Dedifferentiated amniotic fluid mesenchymal stem cell (primary cell): ENCODE measurements around the gene MACROD2.
"Not testable (repeated sequence)": the region's sequence is repeated elsewhere in the genome, so short reads cannot be mapped to it uniquely, and the experiment has no call there.

Experiments used
- DNase-seq: peaks from one replicate; pipeline ENCODE4 v3.0.0-alpha.2; 2016; ENCODE audit errors: extremely low spot score

MACROD2 gene

DNA sequence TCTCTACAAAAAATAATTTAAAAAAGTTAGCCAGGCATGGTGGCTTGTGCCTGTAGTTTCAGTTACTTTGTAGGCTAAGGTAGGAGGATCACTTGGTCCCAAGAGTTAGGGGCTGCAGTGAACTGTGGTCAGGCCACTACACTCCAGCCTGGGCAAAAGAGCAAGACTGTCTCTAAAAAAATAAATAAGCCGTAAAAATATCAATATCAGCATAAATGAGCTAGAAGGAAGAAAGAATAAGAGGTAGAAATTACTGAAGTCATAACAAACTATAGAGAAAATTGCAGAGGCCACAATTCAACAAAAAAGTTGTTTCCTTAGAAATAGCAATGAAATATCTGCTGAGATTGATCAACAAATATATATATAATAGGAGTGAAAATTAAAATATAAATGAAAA, 1169.4 kb downstream of the MACROD2 start:
- DNase-seq, result no peak

DNA sequence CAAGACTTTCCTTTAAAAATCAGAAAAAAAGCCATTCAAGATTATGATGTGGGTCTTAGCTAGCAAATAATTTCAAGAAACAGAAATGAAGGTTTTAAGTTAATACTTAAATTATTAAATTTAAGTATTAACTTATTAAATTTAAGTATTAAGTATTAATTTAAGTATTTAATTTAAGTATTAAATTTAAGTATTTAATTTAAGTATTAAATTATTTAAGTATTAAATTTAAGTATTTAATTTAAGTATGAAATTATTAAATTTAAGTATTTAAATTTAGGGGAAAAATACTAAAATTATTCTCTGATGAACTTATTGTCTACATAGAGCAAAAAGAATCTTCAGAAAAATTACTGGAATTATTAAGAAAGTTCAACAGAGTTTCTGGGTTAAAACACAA, 1171.4 kb downstream of the MACROD2 start:
- no peak for DNase-seq

DNA sequence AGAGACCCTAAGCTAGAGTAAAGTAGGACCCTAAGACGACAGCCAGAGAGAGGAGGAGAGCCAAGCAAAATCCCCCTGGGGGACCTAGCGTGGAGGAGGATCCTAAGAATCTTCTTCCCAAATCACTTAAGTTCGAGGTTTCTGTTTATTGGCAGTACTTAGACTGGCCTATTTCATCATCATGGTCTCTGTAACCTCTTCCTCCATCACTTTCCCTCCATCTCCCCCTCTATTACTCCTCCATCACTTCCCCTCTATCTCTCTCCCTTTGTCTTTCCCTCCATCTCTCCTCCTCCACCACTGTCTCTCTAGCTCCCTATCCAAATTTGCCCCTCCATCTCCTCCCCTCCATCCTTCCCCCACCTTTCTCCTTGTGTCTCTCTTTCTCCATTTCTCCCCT, 1175.7 kb downstream of the MACROD2 start:
- DNase-seq, result no peak

DNA sequence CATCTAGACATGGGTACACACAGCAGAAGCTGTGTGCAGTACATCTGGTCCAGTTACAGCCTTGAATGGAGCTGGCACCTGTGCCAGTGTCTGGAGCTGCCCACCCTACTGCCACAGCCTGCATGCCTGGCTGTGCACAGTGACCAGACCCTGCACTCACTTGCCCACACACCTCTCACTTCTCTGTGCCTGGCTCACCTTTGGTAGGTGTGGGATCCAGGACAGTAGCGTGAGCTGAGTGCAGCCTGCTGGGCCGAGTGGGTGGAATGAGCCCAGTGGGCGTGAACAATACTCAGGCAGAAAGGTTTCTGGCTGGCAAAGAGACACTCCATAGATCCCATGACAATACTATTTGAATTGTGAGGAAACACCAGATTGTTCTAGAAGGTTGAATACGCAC, 1181.6 kb downstream of the MACROD2 start:
- DNase-seq, result no peak

DNA sequence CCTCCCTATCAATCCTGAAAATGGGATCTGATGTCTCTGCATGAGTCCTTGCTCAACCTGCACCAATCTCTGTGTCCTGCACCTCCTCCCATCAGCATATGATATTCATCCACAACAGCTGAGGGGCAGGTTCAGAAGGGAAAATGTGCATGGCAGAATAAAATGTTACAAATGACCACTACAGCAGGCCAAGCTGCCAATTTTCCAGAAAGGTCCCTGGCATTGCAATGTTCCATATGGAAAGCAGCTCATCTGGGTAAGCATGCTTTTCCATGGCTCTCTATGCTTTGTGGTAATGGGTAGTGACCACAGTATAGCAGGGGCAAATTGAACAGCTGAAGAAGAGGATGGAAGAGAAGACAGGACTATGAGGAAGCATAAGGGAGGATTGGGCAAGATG, 1183.3 kb downstream of the MACROD2 start:
- DNase-seq, result no peak

DNA sequence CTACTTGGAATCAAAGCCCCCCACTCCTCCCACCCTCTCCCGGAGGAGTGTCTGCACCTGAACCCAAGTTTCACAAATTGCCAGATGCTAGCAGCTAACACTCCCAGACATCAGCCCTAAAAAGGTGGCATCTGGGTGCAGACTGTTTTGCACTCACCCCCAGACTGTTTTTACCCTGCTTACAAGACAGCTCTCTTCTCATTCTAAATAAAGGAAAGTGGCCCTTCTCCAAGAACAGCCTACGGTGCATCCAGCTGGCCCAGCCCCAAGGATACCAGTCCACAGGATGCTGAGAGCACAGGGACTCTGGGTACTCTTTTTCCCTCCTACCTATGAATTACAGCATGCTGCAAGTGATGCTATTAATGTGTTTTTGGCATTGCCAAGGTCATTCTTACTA, 1184.1 kb downstream of the MACROD2 start:
- no peak for DNase-seq

DNA sequence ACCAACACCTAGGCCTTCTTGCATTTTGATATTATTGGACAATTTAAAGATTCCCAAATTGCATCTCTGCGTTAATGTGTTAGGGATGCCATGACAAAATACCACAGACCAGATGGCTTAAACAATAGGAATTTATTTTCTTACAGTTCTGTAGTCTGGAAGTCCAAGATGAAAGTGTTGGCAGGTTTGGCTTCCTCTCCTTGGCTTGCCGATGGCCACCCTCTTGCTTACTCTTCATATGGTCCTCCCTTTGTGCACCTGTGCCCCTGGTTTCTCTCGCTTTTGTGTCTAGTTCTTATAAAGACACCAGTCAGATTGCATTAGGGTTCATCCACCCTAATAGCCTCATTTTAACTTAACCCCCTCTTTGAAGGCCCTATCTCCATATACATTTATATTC, 1184.5 kb downstream of the MACROD2 start:
- no peak for DNase-seq

DNA sequence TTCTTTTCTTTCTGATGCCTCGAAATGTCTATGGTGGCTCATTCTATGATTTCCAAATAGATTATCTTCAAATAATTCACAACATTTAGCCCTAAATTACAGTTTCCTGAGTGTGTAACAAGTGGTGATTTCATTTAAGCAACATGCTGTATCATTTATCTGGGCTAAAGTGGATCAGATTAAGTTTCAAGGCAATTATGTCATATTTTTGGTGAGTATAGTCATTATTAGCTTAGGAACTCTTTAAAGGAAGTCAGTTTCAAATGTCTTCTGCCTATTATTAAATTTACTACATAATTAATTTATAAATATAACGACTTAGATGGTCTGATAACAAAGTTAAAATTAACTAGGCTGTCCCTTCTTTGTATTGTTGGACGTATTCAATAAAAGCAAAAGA, 1190.0 kb downstream of the MACROD2 start:
- no peak for DNase-seq

DNA sequence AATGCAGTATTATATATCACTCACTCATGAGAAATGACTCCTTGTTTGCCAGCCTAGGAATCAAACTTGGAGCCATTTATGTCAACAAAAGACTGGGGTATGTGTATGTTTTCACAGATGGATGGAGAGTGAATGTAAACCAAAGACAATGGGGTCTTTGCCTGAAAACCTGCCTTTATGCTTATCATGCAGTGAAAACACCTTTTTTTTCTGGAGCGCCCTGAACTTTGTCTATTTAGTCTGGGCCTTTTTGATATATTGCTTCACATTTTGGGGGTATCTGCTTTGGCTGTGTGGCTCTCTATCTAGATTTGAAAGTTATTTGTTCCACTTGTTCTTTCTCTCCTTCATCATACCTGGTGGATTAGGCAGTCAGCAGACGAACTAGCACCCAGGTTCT, 1190.6 kb downstream of the MACROD2 start:
- DNase-seq, result no peak

DNA sequence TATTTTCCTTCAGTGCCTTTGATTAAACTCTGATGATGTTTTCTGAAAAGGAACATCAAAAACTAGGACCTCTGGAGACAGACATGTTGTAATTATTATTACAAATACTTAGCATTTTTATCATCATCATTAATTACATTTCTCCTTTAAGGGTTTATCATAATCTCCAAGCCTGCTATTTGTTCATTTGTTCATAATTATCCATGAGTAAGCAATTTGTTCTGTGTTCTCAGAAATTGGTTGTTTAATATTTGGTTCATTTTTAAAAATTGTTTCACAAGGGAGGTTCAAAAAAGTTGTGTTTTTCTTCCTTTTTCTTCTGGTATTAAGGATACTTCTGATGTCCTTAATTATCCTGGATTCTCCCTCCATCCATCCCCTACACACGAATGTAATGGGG, 1192.3 kb downstream of the MACROD2 start:
- DNase-seq, result no peak

DNA sequence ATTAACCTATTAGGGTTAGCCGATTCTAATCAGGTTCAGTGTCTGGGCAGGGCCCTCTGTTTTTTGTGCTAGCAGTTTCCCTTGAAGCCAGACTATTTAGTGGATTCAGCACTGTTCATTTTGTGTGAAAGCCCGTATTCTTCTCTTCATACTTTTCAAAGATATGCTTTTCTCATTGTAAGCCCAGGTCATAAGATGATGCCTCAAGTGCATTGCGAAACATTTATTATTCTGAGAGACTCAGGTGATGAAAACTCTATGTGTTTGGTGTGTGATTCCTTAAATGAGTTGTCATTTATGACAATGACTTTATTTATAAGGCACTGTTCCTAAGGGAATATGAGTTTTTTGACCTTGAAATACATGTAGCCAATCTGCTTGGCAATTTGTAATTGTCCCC, 1193.1 kb downstream of the MACROD2 start:
- no peak for DNase-seq

DNA sequence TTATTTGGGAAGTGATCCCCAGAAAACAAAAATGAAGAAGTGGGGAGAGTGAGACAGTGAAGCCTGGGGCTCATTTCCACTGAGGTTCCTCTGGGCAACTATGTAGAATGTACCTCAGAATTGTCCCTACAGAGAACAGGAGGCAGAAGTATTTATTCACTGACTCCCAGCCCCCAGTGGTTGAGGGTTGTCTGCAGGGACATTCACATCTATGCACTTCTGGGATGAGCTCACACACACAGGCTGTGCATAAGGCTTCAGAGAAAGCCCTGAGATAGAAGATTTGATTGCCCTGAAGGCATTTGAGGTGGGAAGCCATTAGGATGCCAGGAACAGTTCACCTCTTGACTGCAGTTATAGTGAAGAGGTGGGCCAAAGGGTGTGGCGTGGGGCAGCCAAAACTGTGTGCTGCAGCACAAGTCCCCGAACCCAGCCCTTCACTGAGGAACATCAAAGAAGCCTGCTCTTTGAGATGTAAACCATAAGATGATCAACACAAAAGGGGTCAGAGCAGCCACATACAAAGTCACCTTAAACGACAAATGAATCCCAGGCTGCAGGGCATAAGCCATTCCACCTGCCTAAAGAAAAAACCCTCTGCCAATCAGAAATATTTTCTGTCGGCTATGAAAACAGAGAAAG, 1195.9 kb downstream of the MACROD2 start:
- no peak for DNase-seq

DNA sequence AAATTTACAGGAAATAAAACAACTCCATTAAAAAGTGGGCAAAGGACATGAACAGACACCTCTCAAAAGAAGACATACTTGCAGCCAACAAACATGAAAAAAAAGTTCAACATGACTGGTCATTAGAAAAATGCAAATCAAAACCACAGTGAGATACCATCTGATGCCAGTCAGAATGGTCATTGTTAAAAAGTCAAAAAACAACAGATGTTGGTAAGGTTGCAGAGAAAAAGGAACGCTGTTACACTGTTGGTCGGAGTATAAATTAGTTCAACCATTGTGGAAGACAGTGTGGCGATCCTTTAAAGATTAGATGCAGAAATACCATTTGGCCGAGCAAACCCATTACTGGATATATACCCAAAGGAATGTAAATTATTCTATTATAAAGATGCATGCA, 1200.1 kb downstream of the MACROD2 start:
- no peak for DNase-seq

DNA sequence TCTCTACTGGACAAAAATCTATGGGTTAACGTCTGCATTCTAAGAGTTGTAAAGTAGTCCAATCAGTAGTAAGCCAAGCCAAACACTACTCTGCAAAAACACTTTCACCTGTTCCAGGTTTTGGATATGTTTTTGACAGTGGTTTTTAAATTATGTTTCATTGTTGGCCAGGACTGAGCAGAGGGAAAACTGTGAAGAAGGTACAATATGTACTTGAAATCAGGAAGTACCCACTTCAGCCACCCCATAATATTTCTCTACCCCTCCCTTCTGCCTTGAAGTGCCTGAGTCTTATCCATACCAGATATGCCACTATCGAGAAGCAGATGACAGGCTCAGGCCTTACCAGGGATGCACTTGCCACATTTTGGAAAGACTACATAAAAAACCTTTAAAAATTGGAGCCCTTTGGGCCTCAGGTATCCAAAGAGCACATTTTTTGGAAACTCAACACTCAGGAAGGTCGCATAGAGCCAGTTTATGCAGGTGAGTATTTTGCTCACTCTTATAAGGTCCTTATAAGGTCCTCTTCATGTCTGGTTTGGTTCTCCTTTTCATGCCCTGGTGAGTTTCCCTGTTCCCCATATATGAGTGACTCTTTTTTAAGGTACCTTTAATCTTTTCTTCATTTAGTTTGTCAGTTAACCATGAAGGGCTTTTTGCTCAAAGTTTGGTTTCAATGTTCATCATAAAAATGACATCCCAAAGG, 1201.4 kb downstream of the MACROD2 start:
- DNase-seq, result no peak

DNA sequence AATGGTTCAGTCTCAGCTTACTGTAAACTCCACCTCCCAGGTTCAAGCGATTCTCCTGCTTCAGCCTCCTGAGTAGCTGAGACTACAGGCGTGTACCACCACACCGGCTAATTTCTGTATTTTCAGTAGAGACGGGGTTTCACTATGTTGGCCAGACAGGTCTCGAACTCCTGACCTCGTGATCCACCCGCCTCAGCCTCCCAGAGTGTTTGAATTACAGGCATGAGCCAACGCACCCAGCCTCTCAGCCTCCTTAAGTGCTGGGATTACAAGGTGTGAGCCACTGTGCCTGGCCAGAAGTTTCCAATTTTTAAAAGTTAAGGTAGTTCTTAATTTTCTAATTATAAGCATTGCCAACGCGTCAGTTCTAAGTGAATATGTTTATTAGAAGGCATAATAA, 1202.7 kb downstream of the MACROD2 start:
- not testable (repeated sequence) for DNase-seq

DNA sequence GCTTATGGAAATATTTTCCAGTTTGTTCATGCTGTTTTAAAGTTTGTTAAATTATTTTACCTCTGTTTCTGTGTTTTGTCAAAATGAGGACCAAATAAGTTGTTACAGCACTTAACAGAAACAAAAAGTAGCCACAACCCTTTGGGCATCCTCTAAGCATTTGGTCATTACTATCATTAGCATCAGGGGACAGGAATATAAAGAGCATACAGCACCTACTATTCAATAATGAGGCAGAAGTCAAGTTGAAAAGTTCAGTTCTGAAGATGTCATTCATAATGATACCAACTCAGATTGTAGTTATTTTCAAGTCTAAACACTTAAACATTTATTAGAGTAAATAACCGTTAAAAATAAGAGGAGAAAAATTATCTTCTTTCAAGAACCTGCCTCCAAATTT, 1204.4 kb downstream of the MACROD2 start:
- DNase-seq, result no peak

DNA sequence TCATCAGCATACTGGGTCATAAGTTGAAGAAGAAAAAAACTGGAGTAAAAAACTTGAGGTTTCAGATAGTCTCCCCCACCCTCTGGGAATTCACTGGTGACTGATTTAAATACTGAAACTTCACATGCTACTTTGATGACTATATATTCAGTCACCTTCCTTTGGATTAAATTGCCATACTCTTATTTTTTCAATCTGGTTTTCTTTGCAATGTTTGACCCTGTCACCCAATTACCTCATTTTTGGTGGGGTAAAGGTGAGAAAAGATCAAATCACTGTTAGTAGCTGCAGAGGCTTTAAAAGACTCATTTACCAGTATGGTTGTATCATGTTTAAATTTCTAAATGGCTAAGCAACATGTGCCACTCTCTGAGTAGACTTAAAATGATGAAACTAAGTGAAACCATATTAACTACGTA, 1204.8 kb downstream of the MACROD2 start:
- no peak for DNase-seq

DNA sequence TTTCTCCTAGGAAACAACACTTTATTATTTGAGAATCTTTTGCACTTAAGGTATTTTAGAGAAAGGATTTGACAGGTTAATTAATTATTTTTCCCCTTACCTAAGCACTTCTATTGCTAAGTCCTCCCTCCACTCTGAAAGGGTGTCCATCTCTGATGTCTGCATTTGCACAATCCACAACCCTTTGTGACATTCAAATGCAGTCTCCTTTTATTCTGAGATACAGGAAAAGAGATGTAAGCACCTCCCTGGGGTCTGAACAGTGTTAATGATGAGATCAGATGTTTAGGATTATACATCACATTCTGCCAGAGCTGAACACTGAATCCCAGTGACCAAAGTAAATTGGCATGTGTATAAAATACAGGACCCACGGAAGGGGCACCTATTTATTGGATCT, 1206.3 kb downstream of the MACROD2 start:
- DNase-seq, result no peak

DNA sequence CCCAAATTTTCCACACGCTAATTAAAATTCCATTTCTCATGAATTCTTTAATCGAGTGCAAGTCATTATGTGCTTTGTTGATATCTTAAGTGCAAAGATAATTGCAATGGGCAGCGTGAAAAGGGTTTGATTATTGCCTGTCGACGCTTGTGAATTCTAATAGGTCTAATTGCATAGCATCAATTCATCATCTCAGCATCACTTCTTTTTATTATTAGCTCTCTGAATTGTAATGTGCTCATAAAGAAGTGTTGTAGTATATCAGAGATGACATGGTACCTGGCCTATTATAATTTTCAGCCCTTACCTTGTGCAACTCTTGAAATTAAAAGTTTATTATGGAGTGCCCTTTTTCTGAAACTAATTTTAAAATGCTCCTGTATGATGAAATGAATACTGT, 1208.9 kb downstream of the MACROD2 start:
- no peak for DNase-seq

DNA sequence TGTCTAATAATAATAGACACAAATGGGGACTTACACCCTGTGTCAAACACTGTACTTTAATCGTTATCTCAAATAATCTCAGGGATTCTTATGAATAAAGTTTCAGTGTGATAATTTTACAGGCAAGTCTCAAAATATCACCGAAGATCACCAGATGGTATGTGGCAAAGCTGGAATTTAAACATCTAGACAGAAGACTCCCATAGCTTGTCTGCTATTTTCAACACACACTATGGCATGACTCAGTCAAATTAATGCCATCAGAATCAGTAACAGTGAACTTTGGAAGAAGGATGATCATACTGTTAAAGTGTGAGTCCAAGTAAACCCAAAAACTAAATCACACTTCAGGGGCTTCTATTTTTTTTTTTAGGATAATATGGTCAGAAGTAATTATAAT, 1209.7 kb downstream of the MACROD2 start:
- no peak for DNase-seq

DNA sequence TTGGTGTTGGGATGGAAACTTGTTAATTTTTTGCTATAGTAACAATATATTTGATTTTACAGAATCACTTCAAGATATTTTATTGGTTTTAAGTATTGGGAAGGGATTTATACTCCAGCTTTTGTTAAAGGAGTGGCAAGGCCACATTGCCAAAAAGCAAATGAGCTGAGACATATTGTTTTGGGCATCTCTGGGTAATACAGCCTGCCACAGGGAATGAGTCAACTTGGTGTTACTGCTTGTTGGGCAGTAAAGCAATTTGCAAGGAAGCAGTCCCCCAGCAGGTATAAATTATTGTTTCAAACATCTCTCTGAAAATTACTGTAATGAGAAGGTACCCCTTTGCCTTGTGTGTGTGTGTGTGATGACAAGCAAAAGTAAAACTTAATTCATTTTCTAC, 1210.4 kb downstream of the MACROD2 start:
- no peak for DNase-seq

DNA sequence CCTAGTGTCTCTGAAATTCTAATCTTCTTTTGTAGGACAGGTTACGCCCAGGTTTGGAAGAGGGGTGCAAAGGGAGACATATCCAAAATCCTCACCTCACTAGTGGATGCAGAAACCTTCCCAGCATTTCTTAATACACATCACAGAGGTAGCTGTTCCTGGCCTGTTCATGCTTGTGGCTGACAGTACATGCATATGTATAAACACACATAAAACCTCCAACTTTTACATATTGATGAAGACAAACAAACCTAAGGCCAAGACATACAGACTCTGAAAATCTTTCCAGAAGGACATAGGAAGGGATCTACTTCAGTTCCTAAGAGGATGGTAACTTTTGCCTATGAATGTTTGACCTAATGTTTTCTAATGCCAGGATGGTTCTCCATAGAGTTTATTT, 1214.2 kb downstream of the MACROD2 start:
- no peak for DNase-seq

DNA sequence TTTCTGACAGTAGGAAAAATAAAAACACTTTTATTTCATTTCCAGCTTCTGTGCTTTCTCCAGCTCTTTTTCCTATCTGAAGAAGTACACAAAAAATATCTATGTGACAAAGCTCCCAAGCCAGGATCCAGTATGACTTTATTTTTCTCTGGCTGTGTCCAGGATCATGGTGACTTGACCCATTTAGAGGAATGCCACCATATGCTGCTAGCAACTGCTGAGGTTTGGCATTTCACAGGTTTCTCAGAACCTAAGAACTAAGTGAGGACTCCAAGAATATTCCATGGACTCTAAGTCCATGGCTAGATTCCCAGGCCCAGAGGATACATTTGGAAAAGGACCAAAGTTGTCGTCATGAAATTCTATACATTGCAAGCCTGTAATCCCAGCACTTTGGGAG, 1218.7 kb downstream of the MACROD2 start:
- DNase-seq, result no peak
